K562 (cell line): ENCODE results near the gene SERPING1. TPM values are rescaled to one million over a fixed set of nuclear protein-coding genes. Genes with fewer than 3 reads are reported as not detected.

Experiments
- ARID3B ChIP-seq: fragments of 250-450 bp; sonication (Bioruptor Pico); IDR thresholded peaks from 2 replicates; pipeline ENCODE4 v1.4.0; 2020; ENCODE audit warnings: borderline replicate concordance
- BRD9 ChIP-seq: fragments of 450-650 bp; IDR thresholded peaks from 2 replicates; pipeline ENCODE4 v1.6.1; 2018; ENCODE audit warnings: low read depth; ENCODE audit not compliant: partially characterized antibody
- CBX3 ChIP-seq, 2 experiments: IDR thresholded peaks; 1 replicate in 1 of 2; 2 replicates in 1 of 2; pipeline ENCODE4 v1.6.1; 2012; ENCODE audit warnings: inconsistent platforms in 2 of 2, low read length in 2 of 2, borderline replicate concordance in 1 of 2, control low read depth in 1 of 2
- MTF1 ChIP-seq: fragments of 250-450 bp; sonication (Bioruptor Pico); IDR thresholded peaks from 2 replicates; pipeline ENCODE4 v1.9.0; 2021; ENCODE audit warnings: moderate library complexity, mild to moderate bottlenecking, inconsistent platforms, borderline replicate concordance
- ZNF274 ChIP-seq: IDR thresholded peaks from 2 replicates; pipeline ENCODE4 v1.6.1; 2011; ENCODE audit warnings: low read depth, mild to moderate bottlenecking, low read length, moderate library complexity, borderline replicate concordance
- ZNF592 ChIP-seq: fragments of 450-650 bp; IDR thresholded peaks from 2 replicates; pipeline ENCODE4 v1.6.1; 2017; ENCODE audit warnings: antibody characterized with exemption, mild to moderate bottlenecking
- polyA plus RNA-seq, 8 experiments: library from polyadenylated mRNA; depleted of rRNA in 4 of 8; stranded (reverse) in 5 of 8; unstranded in 3 of 8; fragments of >200 nt; fragmentation: Nextera tagmentation in 2 of 8; fragmentation: Illumina TruSeq in 1 of 8; extraction: Ambion mirVana in 2 of 8; extraction: Trizol in 1 of 8; gene quantifications; 2 replicates each; pipeline versions ENCODE4 v1.2.1 to v1.2.3, GENCODE V29; 2011 to 2014; ENCODE audit warnings: inconsistent platforms in 1 of 8, missing spikeins in 1 of 8
- total RNA-seq, 7 experiments: library from RNA; depleted of rRNA in 6 of 7; stranded (reverse); fragments of >200 nt in 6 of 7; fragmentation: Illumina TruSeq in 2 of 7; extraction: Trizol in 2 of 7; gene quantifications; 2 replicates each; pipeline versions ENCODE4 v1.2.1 to v1.2.3, GENCODE V29; 2011 to 2021; ENCODE audit warnings: low replicate concordance in 1 of 7
- TF ChIP-seq, protein P1 (sequence below), 2 experiments: fragments of 450-650 bp in 1 of 2; sonication (generic) in 1 of 2; formaldehyde crosslinking; conservative IDR thresholded peaks; 2 replicates each; pipeline versions ENCODE4 v1.4.0 to v1.8.1; 2020 to 2022; ENCODE audit warnings: mild to moderate bottlenecking in 1 of 2, missing genetic modification reagents in 1 of 2
- TF ChIP-seq, protein P2 (sequence below): fragments of 250-450 bp; sonication (Bioruptor Pico); IDR thresholded peaks from 2 replicates; pipeline ENCODE4 v1.5.1; 2021; ENCODE audit warnings: mild to moderate bottlenecking
- TF ChIP-seq, protein P3 (sequence below): fragments of 250-450 bp; sonication (Bioruptor Pico); IDR thresholded peaks from 2 replicates; pipeline ENCODE4 v1.4.0; 2020; ENCODE audit warnings: mild to moderate bottlenecking, moderate library complexity, borderline replicate concordance

The SERPING1 gene
- total and polyA plus RNA-seq, 9 of the 15 experiments (the other 6 are each of a cell fraction or from before 2014, with no cell fraction given), result 0.10 to 1.00 (median 0.21) TPM; not detected in 2

DNA sequence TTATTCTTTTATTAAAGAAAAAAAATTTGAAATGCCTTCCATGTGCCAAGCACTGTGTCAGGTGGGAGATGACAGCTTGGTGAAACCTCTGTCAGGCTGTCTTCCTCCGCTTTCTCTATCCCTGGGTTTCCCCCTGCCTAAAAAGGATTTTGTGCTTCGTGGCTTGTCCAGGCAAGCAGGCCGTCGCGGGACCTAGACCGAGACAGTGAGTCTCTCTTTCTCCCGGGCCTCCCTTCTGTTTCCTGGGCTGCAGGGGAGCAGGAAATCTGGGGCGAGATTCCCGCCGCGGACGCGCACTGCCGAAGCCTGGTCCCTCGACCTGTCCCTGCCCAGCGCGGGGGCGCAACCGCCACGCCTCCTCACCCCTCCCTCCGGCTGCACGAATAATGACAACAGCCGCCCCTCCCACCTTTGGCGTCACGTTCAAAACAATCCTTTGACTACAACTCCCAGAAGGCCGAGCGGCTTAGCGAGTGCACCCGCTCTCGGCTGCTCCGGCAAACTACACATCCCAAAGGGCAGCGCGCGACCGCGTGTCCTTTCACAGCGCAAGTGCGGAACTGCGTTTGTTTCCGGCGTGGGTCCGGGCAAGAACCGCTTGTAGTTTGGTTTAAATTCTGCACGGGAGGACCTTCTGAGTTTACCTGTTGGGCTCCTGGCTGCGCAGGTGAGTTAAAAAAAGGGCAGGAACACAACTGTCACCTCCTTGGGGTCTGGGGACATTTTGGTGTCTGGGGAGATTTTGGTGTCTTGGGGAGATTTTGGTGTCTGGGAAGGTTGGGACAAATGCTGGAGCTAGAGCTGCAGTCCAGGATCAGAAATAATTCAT lies 59.9 kb downstream of the SERPING1 start, which contains the start of gene CLP1 (continued):
- TF ChIP-seq ARID3B (CRISPR knock-in tag) (no peak), BRD9 (no peak), CBX3 (IDR thresholded peaks at IDR 0.05; ENCODE audit: borderline replicate concordance in 1 of 2, low read length in 2 of 2) (peak in 1 of 2 experiments; percentile 64; a peak in 1 of 3 replicates), ZNF592 (no peak), MTF1 (CRISPR knock-in tag) (no peak), ZNF274 (no peak)
- TF ChIP-seq, protein P1, sequence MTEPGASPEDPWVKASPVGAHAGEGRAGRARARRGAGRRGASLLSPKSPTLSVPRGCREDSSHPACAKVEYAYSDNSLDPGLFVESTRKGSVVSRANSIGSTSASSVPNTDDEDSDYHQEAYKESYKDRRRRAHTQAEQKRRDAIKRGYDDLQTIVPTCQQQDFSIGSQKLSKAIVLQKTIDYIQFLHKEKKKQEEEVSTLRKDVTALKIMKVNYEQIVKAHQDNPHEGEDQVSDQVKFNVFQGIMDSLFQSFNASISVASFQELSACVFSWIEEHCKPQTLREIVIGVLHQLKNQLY (CRISPR knock-in tag; conservative IDR thresholded peaks at IDR 0.05), result no peak
- TF ChIP-seq, protein P2, sequence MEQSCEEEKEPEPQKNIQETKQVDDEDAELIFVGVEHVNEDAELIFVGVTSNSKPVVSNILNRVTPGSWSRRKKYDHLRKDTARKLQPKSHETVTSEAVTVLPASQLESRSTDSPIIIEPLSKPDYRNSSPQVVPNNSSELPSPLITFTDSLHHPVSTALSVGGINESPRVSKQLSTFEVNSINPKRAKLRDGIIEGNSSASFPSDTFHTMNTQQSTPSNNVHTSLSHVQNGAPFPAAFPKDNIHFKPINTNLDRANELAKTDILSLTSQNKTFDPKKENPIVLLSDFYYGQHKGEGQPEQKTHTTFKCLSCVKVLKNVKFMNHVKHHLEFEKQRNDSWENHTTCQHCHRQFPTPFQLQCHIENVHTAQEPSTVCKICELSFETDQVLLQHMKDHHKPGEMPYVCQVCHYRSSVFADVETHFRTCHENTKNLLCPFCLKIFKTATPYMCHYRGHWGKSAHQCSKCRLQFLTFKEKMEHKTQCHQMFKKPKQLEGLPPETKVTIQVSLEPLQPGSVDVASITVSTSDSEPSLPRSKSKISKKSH (CRISPR knock-in tag), result no peak
- TF ChIP-seq, protein P3, sequence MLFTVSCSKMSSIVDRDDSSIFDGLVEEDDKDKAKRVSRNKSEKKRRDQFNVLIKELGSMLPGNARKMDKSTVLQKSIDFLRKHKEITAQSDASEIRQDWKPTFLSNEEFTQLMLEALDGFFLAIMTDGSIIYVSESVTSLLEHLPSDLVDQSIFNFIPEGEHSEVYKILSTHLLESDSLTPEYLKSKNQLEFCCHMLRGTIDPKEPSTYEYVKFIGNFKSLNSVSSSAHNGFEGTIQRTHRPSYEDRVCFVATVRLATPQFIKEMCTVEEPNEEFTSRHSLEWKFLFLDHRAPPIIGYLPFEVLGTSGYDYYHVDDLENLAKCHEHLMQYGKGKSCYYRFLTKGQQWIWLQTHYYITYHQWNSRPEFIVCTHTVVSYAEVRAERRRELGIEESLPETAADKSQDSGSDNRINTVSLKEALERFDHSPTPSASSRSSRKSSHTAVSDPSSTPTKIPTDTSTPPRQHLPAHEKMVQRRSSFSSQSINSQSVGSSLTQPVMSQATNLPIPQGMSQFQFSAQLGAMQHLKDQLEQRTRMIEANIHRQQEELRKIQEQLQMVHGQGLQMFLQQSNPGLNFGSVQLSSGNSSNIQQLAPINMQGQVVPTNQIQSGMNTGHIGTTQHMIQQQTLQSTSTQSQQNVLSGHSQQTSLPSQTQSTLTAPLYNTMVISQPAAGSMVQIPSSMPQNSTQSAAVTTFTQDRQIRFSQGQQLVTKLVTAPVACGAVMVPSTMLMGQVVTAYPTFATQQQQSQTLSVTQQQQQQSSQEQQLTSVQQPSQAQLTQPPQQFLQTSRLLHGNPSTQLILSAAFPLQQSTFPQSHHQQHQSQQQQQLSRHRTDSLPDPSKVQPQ (CRISPR knock-in tag), result no peak
